CD14-positive monocyte (primary cell): ENCODE results near the gene KRTAP1-1. TPM values are rescaled to one million over a fixed set of nuclear protein-coding genes. Genes with fewer than 3 reads are reported as not detected.

Experiments used
- DNase-seq, 3 donors: peaks; one replicate each; pipeline ENCODE4 v3.0.0-alpha.2; 2011 to 2022
- H2AFZ ChIP-seq: 2 replicates; pipeline ENCODE4 v1.6.0; 2012; ENCODE audit warnings: mild to moderate bottlenecking, low read depth, low read length, inconsistent platforms; ENCODE audit not compliant: insufficient read depth, poor library complexity, severe bottlenecking
- H3K27ac ChIP-seq, 2 donors: 1 replicate in 1 of 2; 2 replicates in 1 of 2; pipeline ENCODE4 v1.5.1; 2012 to 2013; ENCODE audit warnings: low read length in 2 of 2, control low read depth in 1 of 2, inconsistent platforms in 1 of 2, low read depth in 1 of 2, mild to moderate bottlenecking in 1 of 2
- H3K27me3 ChIP-seq, 2 donors: one replicate each; pipeline versions ENCODE4 v1.6.0 to v1.6.1; 2011 to 2013; ENCODE audit warnings: low read length in 2 of 2; ENCODE audit not compliant: control insufficient read depth in 2 of 2, insufficient read depth in 2 of 2
- H3K36me3 ChIP-seq, 2 donors: replicated peaks in 1 of 2; 1 replicate in 1 of 2; 2 replicates in 1 of 2; pipeline versions ENCODE4 v1.5.1 to v1.6.1; 2012 to 2013; ENCODE audit warnings: low read length in 2 of 2, control low read depth in 1 of 2, inconsistent platforms in 1 of 2, mild to moderate bottlenecking in 1 of 2; ENCODE audit not compliant: insufficient read depth in 2 of 2, control insufficient read depth in 1 of 2
- H3K4me1 ChIP-seq, 2 donors: 1 replicate in 1 of 2; 2 replicates in 1 of 2; pipeline versions ENCODE4 v1.5.1 to v1.6.1; 2012 to 2013; ENCODE audit warnings: low read length in 2 of 2, control low read depth in 1 of 2, inconsistent platforms in 1 of 2, mild to moderate bottlenecking in 1 of 2, moderate library complexity in 1 of 2; ENCODE audit not compliant: insufficient read depth in 2 of 2, control insufficient read depth in 1 of 2
- H3K4me2 ChIP-seq: replicated peaks from 2 replicates; pipeline ENCODE3; 2012; ENCODE audit warnings: low read length, moderate library complexity, mild to moderate bottlenecking; ENCODE audit not compliant: poor library complexity, severe bottlenecking; ENCODE audit errors: extremely low read depth
- H3K4me3 ChIP-seq, 3 experiments: fragments of 200-600 bp in 1 of 3; sonication (generic) in 1 of 3; replicated peaks in 1 of 3; 1 replicate in 2 of 3; 2 replicates in 1 of 3; pipeline ENCODE4 v1.5.1; 2011 to 2013; ENCODE audit warnings: low read length in 3 of 3, mild to moderate bottlenecking in 3 of 3, control low read depth in 2 of 3, low read depth in 2 of 3, inconsistent platforms in 1 of 3, moderate library complexity in 1 of 3
- H3K79me2 ChIP-seq: 2 replicates; pipeline ENCODE4 v1.6.0; 2012; ENCODE audit warnings: mild to moderate bottlenecking, control low read depth, inconsistent platforms, low read length, moderate library complexity; ENCODE audit not compliant: insufficient read depth
- H3K9ac ChIP-seq: 2 replicates; pipeline ENCODE4 v1.6.0; 2017; ENCODE audit warnings: low read length, mild to moderate bottlenecking; ENCODE audit not compliant: insufficient read depth, poor library complexity, severe bottlenecking
- H3K9me3 ChIP-seq, 2 donors: replicated peaks in 1 of 2; 1 replicate in 1 of 2; 2 replicates in 1 of 2; pipeline versions ENCODE4 v1.5.1 to v1.6.1; 2012 to 2013; ENCODE audit warnings: low read length in 2 of 2, control low read depth in 1 of 2; ENCODE audit not compliant: control insufficient read depth in 1 of 2, insufficient read depth in 1 of 2
- H4K20me1 ChIP-seq: 2 replicates; pipeline ENCODE4 v1.6.0; 2012; ENCODE audit warnings: mild to moderate bottlenecking, low read length, control low read depth, moderate library complexity; ENCODE audit not compliant: insufficient read depth
- H3K27ac Mint-ChIP-seq, 7 donors: one replicate each; pipeline ENCODE4 v1.8.0; 2020; ENCODE audit warnings: mild to moderate bottlenecking in 7 of 7, mixed read lengths in 7 of 7, moderate library complexity in 6 of 7, inconsistent platforms in 2 of 7
- H3K27me3 Mint-ChIP-seq, 3 donors: one replicate each; pipeline ENCODE4 v1.8.0; 2021 to 2022; ENCODE audit warnings: low read depth in 3 of 3, mild to moderate bottlenecking in 3 of 3, mixed read lengths in 3 of 3, moderate library complexity in 3 of 3, inconsistent platforms in 1 of 3
- H3K36me3 Mint-ChIP-seq, 2 donors: one replicate each; pipeline ENCODE4 v1.8.0; 2020; ENCODE audit warnings: mixed read lengths in 2 of 2, inconsistent platforms in 1 of 2, mild to moderate bottlenecking in 1 of 2
- H3K4me1 Mint-ChIP-seq: one replicate; pipeline ENCODE4 v1.8.0; 2020; ENCODE audit warnings: mild to moderate bottlenecking, mixed read lengths
- H3K4me3 Mint-ChIP-seq, 2 donors: one replicate each; pipeline ENCODE4 v1.8.0; 2020; ENCODE audit warnings: mild to moderate bottlenecking in 2 of 2, mixed read lengths in 2 of 2, moderate library complexity in 1 of 2
- H3K9me3 Mint-ChIP-seq, 7 donors: one replicate each; pipeline ENCODE4 v1.8.0; 2020 to 2022; ENCODE audit warnings: mixed read lengths in 7 of 7, mild to moderate bottlenecking in 6 of 7, moderate library complexity in 6 of 7, inconsistent platforms in 2 of 7
- WGBS: methylation state at CpG from one replicate; pipeline ENCODE4 v1.1.5; 2013; ENCODE audit warnings: missing lambda C conversion rate; ENCODE audit not compliant: insufficient coverage; 5-methylcytosine and 5-hydroxymethylcytosine counted together
- intact Hi-C, 2 donors: fragments of 100-400 bp; cut with micrococcal nuclease; formaldehyde crosslinking; loops; one replicate each; pipeline versions ENCODE4 v1.15.0 to v1.15.1; 2023
- polyA plus RNA-seq, 3 donors: library from polyadenylated mRNA; depleted of rRNA in 1 of 3; unstranded in 2 of 3; stranded (reverse) in 1 of 3; fragments of 300-500 nt in 2 of 3; fragments of >200 nt in 1 of 3; fragmentation: Illumina TruSeq in 2 of 3; gene quantifications; 1 replicate in 2 of 3; 2 replicates in 1 of 3; pipeline ENCODE4 v1.2.3, GENCODE V29; 2012 to 2021
- TF ChIP-seq, protein P1 (sequence below): fragments of 200-600 bp; IDR thresholded peaks from one replicate; pipeline ENCODE4 v1.8.0; 2022; ENCODE audit warnings: antibody characterized with exemption, mild to moderate bottlenecking

The KRTAP1-1 gene
- polyA plus RNA-seq, 3 donors, result not detected

DNA sequence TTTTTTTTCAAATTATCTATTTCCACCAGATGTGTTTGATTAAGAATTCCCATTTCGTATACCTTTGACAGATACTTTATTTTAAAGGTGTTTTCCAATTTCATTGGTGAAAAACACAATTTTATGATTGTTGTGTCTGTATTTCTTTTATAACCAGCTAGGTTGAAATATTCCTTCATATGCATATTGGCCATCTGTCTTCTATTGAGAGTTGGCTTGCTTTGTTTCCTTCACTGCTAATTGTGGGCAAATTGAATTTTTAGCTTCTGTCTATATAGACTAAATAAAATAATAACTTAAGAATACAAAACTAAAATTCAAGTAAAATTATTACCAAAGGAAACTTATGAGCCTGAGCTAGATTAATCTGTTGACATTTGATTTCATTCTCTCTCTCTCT is 46.1 kb downstream of the KRTAP1-1 start:
- Histone ChIP-seq H3K9me3 (no peaks in the 10 kb centered on the region), H3K36me3 (no peaks in the 10 kb centered on the region), H2AFZ (no peak overlapping the region), H3K27ac (no peak overlapping the region), H4K20me1 (no peaks in the 10 kb centered on the region), H3K4me2 (no peak overlapping the region), H3K79me2 (no peaks in the 10 kb centered on the region), H3K9ac (no peak overlapping the region), H3K4me1 (no peaks in the 10 kb centered on the region), H3K27me3 (peaks cover 3% of the 10 kb centered on the region in 2 donors), H3K4me3 (no peak overlapping the region)
- TF ChIP-seq, protein P1, sequence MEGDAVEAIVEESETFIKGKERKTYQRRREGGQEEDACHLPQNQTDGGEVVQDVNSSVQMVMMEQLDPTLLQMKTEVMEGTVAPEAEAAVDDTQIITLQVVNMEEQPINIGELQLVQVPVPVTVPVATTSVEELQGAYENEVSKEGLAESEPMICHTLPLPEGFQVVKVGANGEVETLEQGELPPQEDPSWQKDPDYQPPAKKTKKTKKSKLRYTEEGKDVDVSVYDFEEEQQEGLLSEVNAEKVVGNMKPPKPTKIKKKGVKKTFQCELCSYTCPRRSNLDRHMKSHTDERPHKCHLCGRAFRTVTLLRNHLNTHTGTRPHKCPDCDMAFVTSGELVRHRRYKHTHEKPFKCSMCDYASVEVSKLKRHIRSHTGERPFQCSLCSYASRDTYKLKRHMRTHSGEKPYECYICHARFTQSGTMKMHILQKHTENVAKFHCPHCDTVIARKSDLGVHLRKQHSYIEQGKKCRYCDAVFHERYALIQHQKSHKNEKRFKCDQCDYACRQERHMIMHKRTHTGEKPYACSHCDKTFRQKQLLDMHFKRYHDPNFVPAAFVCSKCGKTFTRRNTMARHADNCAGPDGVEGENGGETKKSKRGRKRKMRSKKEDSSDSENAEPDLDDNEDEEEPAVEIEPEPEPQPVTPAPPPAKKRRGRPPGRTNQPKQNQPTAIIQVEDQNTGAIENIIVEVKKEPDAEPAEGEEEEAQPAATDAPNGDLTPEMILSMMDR, result no peak
- no CpG with 5 or more reads among the region's 1 CpG for WGBS
- Mint-ChIP-seq H3K9me3 (peaks cover 0 to 2% (median 0%) of the 10 kb centered on the region in 7 donors), H3K36me3 (no peaks in the 10 kb centered on the region), H3K4me3 (no peak overlapping the region), H3K27me3 (peaks cover 13 to 18% (median 15%) of the 10 kb centered on the region in 3 donors), H3K4me1 (no peaks in the 10 kb centered on the region), H3K27ac (no peak overlapping the region)
- intact Hi-C loops, result no loop called here
- no peak for DNase-seq

DNA sequence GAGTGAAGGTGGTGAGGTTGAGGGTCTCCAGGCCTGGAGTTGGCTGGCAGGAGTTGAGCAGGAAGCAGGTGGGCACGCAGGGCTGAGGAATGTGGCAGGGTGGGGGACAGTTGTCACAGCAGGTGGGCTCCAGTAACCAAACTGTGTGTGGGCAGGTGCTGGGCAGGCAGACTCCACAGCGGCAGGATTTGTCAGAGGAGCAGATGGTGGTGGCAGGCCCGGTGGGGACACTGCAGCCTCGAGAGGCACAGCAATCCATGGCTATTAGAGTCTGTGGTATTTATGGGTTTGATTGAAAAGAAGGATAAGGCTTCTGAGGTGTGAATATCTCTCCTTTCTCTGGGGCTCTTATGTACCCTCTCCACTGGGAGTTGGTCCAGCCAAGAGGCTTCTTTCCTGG is 47.4 kb downstream of the KRTAP1-1 start, which contains the start of gene KRTAP3-3:
TSS of gene KRTAP3-3 (minus strand) at position 326 of the 400 bp plus-strand sequence. CDS start at position 259, 67 bp downstream.
- intact Hi-C loops, result no loop called here
- Histone ChIP-seq H2AFZ (no peak within 1 kb of the TSS), H4K20me1 (no peaks in the 10 kb centered on the region), H3K4me1 (no peaks in the 10 kb centered on the region), H3K36me3 (no peaks in the 10 kb centered on the region), H3K9ac (no peak within 1 kb of the TSS), H3K9me3 (no peaks in the 10 kb centered on the region), H3K27ac (no peak within 1 kb of the TSS), H3K79me2 (no peaks in the 10 kb centered on the region), H3K4me3 (no peak within 1 kb of the TSS), H3K4me2 (no peak within 1 kb of the TSS), H3K27me3 (peaks cover 3% of the 10 kb centered on the region in 2 donors)
- H3K36me3 Mint-ChIP-seq, result no peaks in the 10 kb centered on the region
- TF ChIP-seq, protein P1, result no peak
- H3K9me3 Mint-ChIP-seq, result no peaks in the 10 kb centered on the region
- no peak within 1 kb of the TSS for H3K4me3 Mint-ChIP-seq
- H3K27ac Mint-ChIP-seq, result peak within 1 kb of the TSS in 1 of 7 donors; percentile 17
- peaks cover 7 to 19% (median 13%) of the 10 kb centered on the region in 3 donors for H3K27me3 Mint-ChIP-seq
- 61% methylated on average over 4 of the region's 4 CpGs for WGBS
- H3K4me1 Mint-ChIP-seq, result no peaks in the 10 kb centered on the region
- no peak for DNase-seq
